Ovary (tissue), 9 donors: ENCODE measurements around the gene COA8. TPM values are rescaled to one million over a fixed set of nuclear protein-coding genes. Genes with fewer than 3 reads are reported as not detected.

Source experiments
- DNase-seq, 5 donors: peaks; one replicate each; pipeline ENCODE4 v3.0.0-alpha.2; 2019 to 2020
- H3K27ac ChIP-seq, 2 donors: fragments of 200-600 bp; one replicate each; pipeline versions ENCODE4 v1.5.1 to v1.8.0; 2019 to 2022
- H3K27me3 ChIP-seq: fragments of 200-600 bp; one replicate; pipeline ENCODE4 v1.8.0; 2022
- H3K36me3 ChIP-seq: fragments of 200-600 bp; sonication (generic); one replicate; pipeline ENCODE4 v1.5.1; 2019
- H3K4me1 ChIP-seq: one replicate; pipeline ENCODE4 v1.8.1; 2013; ENCODE audit warnings: mild to moderate bottlenecking, moderate library complexity; ENCODE audit not compliant: insufficient read depth
- H3K4me3 ChIP-seq: fragments of 200-600 bp; sonication (generic); one replicate; pipeline ENCODE4 v1.5.1; 2017
- H3K9me3 ChIP-seq, 2 donors: fragments of 200-600 bp in 1 of 2; sonication (generic) in 1 of 2; one replicate each; pipeline versions ENCODE4 v1.5.1 to v1.8.1; 2013 to 2019; ENCODE audit warnings: mild to moderate bottlenecking in 1 of 2, moderate library complexity in 1 of 2
- EP300 ChIP-seq: sonication (generic); formaldehyde crosslinking; IDR thresholded peaks from one replicate; pipeline ENCODE4 v1.6.1; 2017; ENCODE audit warnings: antibody characterized with exemption
- POLR2A ChIP-seq: fragments of 450-650 bp; IDR thresholded peaks from one replicate; pipeline ENCODE4 v1.6.1; 2017; ENCODE audit warnings: antibody characterized with exemption, mild to moderate bottlenecking, moderate library complexity
- WGBS, 3 donors: extraction: QIAGEN DNeasy Blood & Tissue Kit in 1 of 3; methylation state at CpG; one replicate each; pipeline versions ENCODE4 v1.1.5 to v1.1.7; 2013 to 2017; 5-methylcytosine and 5-hydroxymethylcytosine counted together
- intact Hi-C, 4 donors: fragments of 100-400 bp; cut with DNase I; formaldehyde crosslinking; loops; one replicate each; pipeline versions ENCODE4 v1.11.0 to v1.15.1; 2022 to 2023
- polyA plus RNA-seq, 2 donors: library from polyadenylated mRNA; stranded (reverse); fragments of 200-250 nt in 1 of 2; fragments of 350-450 nt in 1 of 2; fragmentation: Illumina TruSeq in 1 of 2; extraction: RNeasy Lipid Tissue Mini Kit (QIAGEN cat#74804) in 1 of 2; gene quantifications; one replicate each; pipeline ENCODE4 v1.2.3, GENCODE V29; 2013 to 2014
- total RNA-seq, 7 donors: library from RNA; depleted of rRNA in 2 of 7; stranded (reverse); fragments of >200 nt in 2 of 7; fragmentation: NEBNext Ultra II Directional in 3 of 7; extraction: Animal tissue kit (Norgen Biotek cat#: 25700) in 3 of 7; gene quantifications; one replicate each; pipeline versions ENCODE4 v1.1.0 to v1.2.4, GENCODE V29; 2016 to 2023
- TF ChIP-seq, protein P1 (sequence below), 3 donors: fragments of 450-650 bp in 2 of 3; fragments of 200-600 bp in 1 of 3; IDR thresholded peaks; one replicate each; pipeline versions ENCODE4 v1.5.1 to v1.8.0; 2016 to 2022; ENCODE audit warnings: antibody characterized with exemption in 3 of 3, mild to moderate bottlenecking in 1 of 3
- donor health status: DM: no; HTN: no; CAD: no; lungs with moderate emphysema.
- donor health status: DM: no; HTN: no; CAD: no.
- donor health status: Bipolar disorder and iron deficiency.
- donor health status: DM: yes; HTN: yes; CAD: no.
- donor health status: DM: no; HTN: no; CAD: no.
- donor health status: DM: yes; HTN: yes; CAD: no.

COA8 gene
- total and polyA plus RNA-seq, 9 donors = 11.4 to 50.1 (median 26.8) TPM

GRCh38 chr14:103517174-103517566, 45.6 kb upstream of the COA8 start:
- DNase-seq = peak in 2 of 5 donors; percentile 35 to 39
- WGBS, 3 donors = 69 to 89% (median 80%) methylated on average over 3 to 10 of the region's 10 CpGs
- Histone ChIP-seq H3K27me3 (no peaks in the 10 kb centered on the region), H3K36me3 (no peaks in the 10 kb centered on the region), H3K27ac (no peak overlapping the region), H3K9me3 (no peaks in the 10 kb centered on the region), H3K4me1 (peaks cover 11% of the 10 kb centered on the region), H3K4me3 (no peak overlapping the region)
- TF ChIP-seq POLR2A (no peak), EP300 (no peak)
- TF ChIP-seq, protein P1, sequence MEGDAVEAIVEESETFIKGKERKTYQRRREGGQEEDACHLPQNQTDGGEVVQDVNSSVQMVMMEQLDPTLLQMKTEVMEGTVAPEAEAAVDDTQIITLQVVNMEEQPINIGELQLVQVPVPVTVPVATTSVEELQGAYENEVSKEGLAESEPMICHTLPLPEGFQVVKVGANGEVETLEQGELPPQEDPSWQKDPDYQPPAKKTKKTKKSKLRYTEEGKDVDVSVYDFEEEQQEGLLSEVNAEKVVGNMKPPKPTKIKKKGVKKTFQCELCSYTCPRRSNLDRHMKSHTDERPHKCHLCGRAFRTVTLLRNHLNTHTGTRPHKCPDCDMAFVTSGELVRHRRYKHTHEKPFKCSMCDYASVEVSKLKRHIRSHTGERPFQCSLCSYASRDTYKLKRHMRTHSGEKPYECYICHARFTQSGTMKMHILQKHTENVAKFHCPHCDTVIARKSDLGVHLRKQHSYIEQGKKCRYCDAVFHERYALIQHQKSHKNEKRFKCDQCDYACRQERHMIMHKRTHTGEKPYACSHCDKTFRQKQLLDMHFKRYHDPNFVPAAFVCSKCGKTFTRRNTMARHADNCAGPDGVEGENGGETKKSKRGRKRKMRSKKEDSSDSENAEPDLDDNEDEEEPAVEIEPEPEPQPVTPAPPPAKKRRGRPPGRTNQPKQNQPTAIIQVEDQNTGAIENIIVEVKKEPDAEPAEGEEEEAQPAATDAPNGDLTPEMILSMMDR (IDR thresholded peaks at IDR 0.05) = no peak
- intact Hi-C loops = loop anchor here in 1 of 4 donors (5.0 kb wide), 1 partner anchor 35 kb away; no protein-coding TSS in a partner anchor

GRCh38 chr14:103517721-103518421, 44.9 kb upstream of the COA8 start:
- intact Hi-C loops = loop anchor here in 2 of 4 donors (1.0 to 5.0 kb wide), 2 partner anchors 28 to 34 kb away; no protein-coding TSS in a partner anchor
- H3K27me3 ChIP-seq = no peaks in the 10 kb centered on the region
- TF ChIP-seq EP300 = no peak
- TF ChIP-seq POLR2A = no peak
- TF ChIP-seq, protein P1 (IDR thresholded peaks at IDR 0.05) = no peak
- WGBS, 3 donors = 27 to 34% (median 33%) methylated on average over 18 to 20 of the region's 20 CpGs
- H3K4me1 ChIP-seq = peaks cover 12% of the 10 kb centered on the region
- peak in 4 of 5 donors; percentile 64 to 77 (median 72) for DNase-seq
- H3K4me3 ChIP-seq = no peak overlapping the region
- H3K9me3 ChIP-seq = no peaks in the 10 kb centered on the region
- H3K27ac ChIP-seq = peak overlapping the region; percentile 58 to 63
- no peaks in the 10 kb centered on the region for H3K36me3 ChIP-seq

GRCh38 chr14:103518422-103519042, 44.2 kb upstream of the COA8 start:
- Histone ChIP-seq H3K27ac (peak overlapping the region; percentile 58 to 63), H3K4me1 (peaks cover 10% of the 10 kb centered on the region), H3K9me3 (no peaks in the 10 kb centered on the region), H3K27me3 (no peaks in the 10 kb centered on the region), H3K4me3 (no peak overlapping the region), H3K36me3 (no peaks in the 10 kb centered on the region)
- 35 to 47% (median 47%) methylated on average over 6 to 9 of the region's 9 CpGs for WGBS, 3 donors
- DNase-seq = peak; percentile 68 to 85 (median 80)
- intact Hi-C loops = loop anchor here in 2 of 4 donors (1.0 to 5.0 kb wide), 2 partner anchors 28 to 34 kb away; no protein-coding TSS in a partner anchor
- TF ChIP-seq EP300 = no peak
- TF ChIP-seq, protein P1 (IDR thresholded peaks at IDR 0.05) = peak; percentile 57 to 93 (median 85)
- peak; percentile 24 for TF ChIP-seq POLR2A

GRCh38 chr14:103519043-103519836, 43.5 kb upstream of the COA8 start:
- H3K27me3 ChIP-seq = no peaks in the 10 kb centered on the region
- H3K4me1 ChIP-seq = peaks cover 10% of the 10 kb centered on the region
- peak overlapping the region in 1 of 2 donors; percentile 66 for H3K27ac ChIP-seq
- 48 to 51% (median 48%) methylated on average over 13 of the region's 13 CpGs for WGBS, 3 donors
- H3K36me3 ChIP-seq = no peaks in the 10 kb centered on the region
- no peak overlapping the region for H3K4me3 ChIP-seq
- no peaks in the 10 kb centered on the region for H3K9me3 ChIP-seq
- DNase-seq = peak in 3 of 5 donors; percentile 39 to 48 (median 46)
- intact Hi-C loops = loop anchor here in 1 of 4 donors (5.0 kb wide), 1 partner anchor 33 kb away; no protein-coding TSS in a partner anchor
- TF ChIP-seq, protein P1 (IDR thresholded peaks at IDR 0.05) = no peak
- TF ChIP-seq POLR2A (no peak), EP300 (no peak)
